Peyer's patch (tissue), 4 donors: Measurements from ENCODE around the gene TATDN2. TPM values are rescaled to one million over a fixed set of nuclear protein-coding genes. Genes with fewer than 3 reads are reported as not detected.

Source experiments
- DNase-seq, 3 donors: peaks; one replicate each; pipeline ENCODE4 v3.0.0-alpha.2; 2017 to 2019
- H3K27ac ChIP-seq, 4 donors: fragments of 200-600 bp; sonication (generic); one replicate each; pipeline ENCODE4 v1.5.1; 2016 to 2019
- H3K27me3 ChIP-seq, 2 donors: fragments of 200-600 bp; sonication (generic); one replicate each; pipeline ENCODE4 v1.5.1; 2019
- H3K36me3 ChIP-seq, 3 donors: fragments of 200-600 bp; sonication (generic); one replicate each; pipeline ENCODE4 v1.5.1; 2016 to 2019
- H3K4me1 ChIP-seq, 4 donors: fragments of 200-600 bp; sonication (generic); one replicate each; pipeline ENCODE4 v1.5.1; 2016 to 2019
- H3K4me3 ChIP-seq, 4 donors: fragments of 200-600 bp; sonication (generic); 1 replicate in 3 of 4; 2 replicates in 1 of 4; pipeline ENCODE4 v1.5.1; 2016 to 2019; ENCODE audit warnings: mild to moderate bottlenecking in 1 of 4
- H3K9me3 ChIP-seq, 4 donors: fragments of 200-600 bp; sonication (generic); one replicate each; pipeline ENCODE4 v1.5.1; 2016 to 2019; ENCODE audit warnings: mild to moderate bottlenecking in 1 of 4
- CTCF ChIP-seq, 6 experiments: fragments of 450-650 bp in 4 of 6; fragments of 200-600 bp in 2 of 6; sonication (generic) in 1 of 6; IDR thresholded peaks; one replicate each; pipeline ENCODE4 v1.5.1; 2017 to 2019; ENCODE audit warnings: antibody characterized with exemption in 6 of 6, mild to moderate bottlenecking in 3 of 6, moderate library complexity in 1 of 6
- POLR2A ChIP-seq, 2 donors: fragments of 450-650 bp; IDR thresholded peaks; one replicate each; pipeline ENCODE4 v1.5.1; 2017; ENCODE audit warnings: antibody characterized with exemption in 2 of 2, mild to moderate bottlenecking in 2 of 2, moderate library complexity in 2 of 2
- total RNA-seq, 4 donors: library from RNA; depleted of rRNA; stranded (reverse); fragments of >200 nt; gene quantifications; one replicate each; pipeline ENCODE4 v1.1.0, GENCODE V29; 2016

Gene TATDN2
- total RNA-seq, 4 donors from 2014 or later: 30.3 to 52.8 (median 36.9) TPM

- H3K36me3 ChIP-seq: peaks cover 0 to 35% (median 0%) of the 10 kb centered on the region in 3 donors
- TF ChIP-seq CTCF (IDR thresholded peaks at IDR 0.05) (no peak), POLR2A (IDR thresholded peaks at IDR 0.05) (no peak)
- no peak overlapping the region for H3K4me3 ChIP-seq
- no peak overlapping the region for H3K27ac ChIP-seq
- no peaks in the 10 kb centered on the region for H3K4me1 ChIP-seq
- H3K27me3 ChIP-seq: no peaks in the 10 kb centered on the region
- no peaks in the 10 kb centered on the region for H3K9me3 ChIP-seq
- no peak for DNase-seq
These were observed 14.3 kb upstream of the TATDN2 start for GRCh38 chr3:10233988-10234387.

DNA sequence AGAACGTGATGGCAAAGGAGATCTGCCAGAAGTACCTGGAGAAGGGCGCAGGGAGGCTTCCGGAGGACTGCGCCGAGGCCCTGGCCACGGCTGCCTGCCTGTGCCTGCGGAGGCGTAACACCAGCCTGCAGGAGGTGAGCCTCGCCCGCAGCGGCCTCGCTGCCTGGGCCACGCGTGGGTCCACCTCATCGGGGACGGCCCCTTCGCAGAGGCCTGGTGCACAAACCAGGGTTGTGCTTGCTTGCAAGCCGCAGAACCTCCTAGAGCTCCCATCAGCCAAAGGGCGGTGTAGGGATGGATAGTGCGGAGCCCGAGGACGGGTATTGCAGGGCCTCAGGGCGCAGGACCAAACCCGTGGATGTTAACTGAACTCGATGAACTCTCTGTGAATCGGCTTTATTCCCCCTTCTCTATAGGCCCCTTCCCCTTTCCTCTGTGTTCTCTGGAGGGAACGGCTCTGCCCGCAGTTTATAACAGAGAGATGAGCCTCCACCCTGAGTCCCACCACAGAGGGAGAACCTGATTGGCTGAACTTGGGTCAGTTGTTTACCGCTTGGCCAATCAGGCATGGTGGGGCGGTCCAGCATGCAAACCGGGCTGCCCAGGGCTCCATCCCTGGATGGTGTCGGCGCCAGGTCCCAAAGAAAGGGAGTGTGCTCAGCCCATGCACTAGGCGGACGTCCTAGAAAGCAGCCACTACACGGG lies 13.6 kb upstream of the TATDN2 start:
- no peak overlapping the region for H3K4me3 ChIP-seq
- TF ChIP-seq CTCF (IDR thresholded peaks at IDR 0.05) (no peak), POLR2A (IDR thresholded peaks at IDR 0.05) (no peak)
- no peaks in the 10 kb centered on the region for H3K9me3 ChIP-seq
- H3K36me3 ChIP-seq: peaks cover 0 to 35% (median 0%) of the 10 kb centered on the region in 3 donors
- no peak overlapping the region for H3K27ac ChIP-seq
- H3K27me3 ChIP-seq: no peaks in the 10 kb centered on the region
- H3K4me1 ChIP-seq: no peaks in the 10 kb centered on the region
- DNase-seq: no peak

- no peaks in the 10 kb centered on the region for H3K9me3 ChIP-seq
- H3K4me3 ChIP-seq: no peak overlapping the region
- DNase-seq: no peak
- H3K4me1 ChIP-seq: no peaks in the 10 kb centered on the region
- H3K36me3 ChIP-seq: peaks cover 0 to 33% (median 0%) of the 10 kb centered on the region in 3 donors
- no peak overlapping the region for H3K27ac ChIP-seq
- no peaks in the 10 kb centered on the region for H3K27me3 ChIP-seq
- no peak for TF ChIP-seq POLR2A (IDR thresholded peaks at IDR 0.05)
- no peak for TF ChIP-seq CTCF (IDR thresholded peaks at IDR 0.05)
These were observed 12.7 kb upstream of the TATDN2 start for GRCh38 chr3:10235551-10235950.

GRCh38 chr3:10238345-10239183 lies 9.7 kb upstream of the TATDN2 start:
- H3K4me1 ChIP-seq: peaks cover 0 to 3% (median 0%) of the 10 kb centered on the region in 4 donors
- H3K4me3 ChIP-seq: no peak overlapping the region
- no peak for DNase-seq
- peaks cover 0 to 26% (median 0%) of the 10 kb centered on the region in 3 donors for H3K36me3 ChIP-seq
- no peaks in the 10 kb centered on the region for H3K9me3 ChIP-seq
- no peak overlapping the region for H3K27ac ChIP-seq
- no peaks in the 10 kb centered on the region for H3K27me3 ChIP-seq
- TF ChIP-seq CTCF (IDR thresholded peaks at IDR 0.05) (no peak), POLR2A (IDR thresholded peaks at IDR 0.05) (no peak)

GRCh38 chr3:10240799-10241198 lies 7.5 kb upstream of the TATDN2 start:
- no peak for DNase-seq
- peaks cover 0 to 7% (median 0%) of the 10 kb centered on the region in 3 donors for H3K36me3 ChIP-seq
- TF ChIP-seq CTCF (IDR thresholded peaks at IDR 0.05) (no peak), POLR2A (IDR thresholded peaks at IDR 0.05) (no peak)
- peaks cover 0 to 3% (median 0%) of the 10 kb centered on the region in 4 donors for H3K4me1 ChIP-seq
- no peak overlapping the region for H3K4me3 ChIP-seq
- no peak overlapping the region for H3K27ac ChIP-seq
- H3K27me3 ChIP-seq: no peaks in the 10 kb centered on the region
- H3K9me3 ChIP-seq: peaks cover 0 to 9% (median 0%) of the 10 kb centered on the region in 4 donors
